GM11168 (cell line): ENCODE results near the gene SPO11.

ENCODE experiments used
- in situ Hi-C: fragments of 300-500 bp; cut with MboI; formaldehyde crosslinking; loops from one replicate; pipeline ENCODE4 v1.12.0; 2022; ENCODE audit warnings: low sequenced_read_pairs; ENCODE audit not compliant: unreplicated experiment

The SPO11 gene

DNA sequence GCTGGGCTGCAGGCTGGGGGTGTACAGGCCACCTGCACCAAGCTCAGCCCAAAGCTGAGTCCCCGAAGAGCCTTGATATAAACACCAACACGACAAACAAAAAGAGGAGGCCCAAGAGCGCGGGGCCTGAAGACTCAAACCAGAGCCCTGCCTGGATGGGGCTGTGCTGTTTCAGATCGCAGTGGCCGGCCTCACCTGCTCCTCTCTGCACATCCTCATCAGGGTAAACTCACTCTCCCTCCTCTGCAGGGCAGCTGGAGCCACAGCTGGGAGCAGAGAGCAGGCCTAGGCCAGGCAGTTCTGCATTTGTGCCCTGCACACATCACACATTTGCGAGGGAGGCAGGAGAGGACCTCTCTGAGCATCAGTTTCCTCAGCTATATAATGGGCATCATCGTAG lies 57.9 kb downstream of the SPO11 start:
- in situ Hi-C loops: loop anchor here (5.0 to 10.0 kb wide), 2 partner anchors 95 to 207 kb away; no protein-coding TSS in a partner anchor

DNA sequence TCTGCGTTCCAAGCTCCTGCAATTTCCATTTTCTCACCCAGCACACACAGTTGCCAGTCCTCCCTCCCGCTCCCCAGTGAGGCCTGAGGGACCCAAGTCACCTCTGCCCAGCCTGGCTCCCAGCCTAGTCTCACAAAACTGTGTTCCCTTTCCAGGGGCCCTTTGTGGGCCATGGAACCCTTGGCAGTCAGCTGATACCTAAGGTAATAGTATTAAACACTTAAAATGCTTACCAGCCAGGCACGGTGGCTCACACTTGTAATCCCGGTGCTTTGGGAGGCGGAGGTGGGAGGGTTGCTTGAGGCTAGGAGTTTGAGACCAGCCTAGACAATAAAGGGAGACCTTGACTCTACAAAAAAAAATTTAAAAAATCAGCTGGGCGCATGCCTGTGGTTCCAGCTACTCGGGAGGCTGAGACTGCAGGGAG lies 58.4 kb downstream of the SPO11 start:
- in situ Hi-C loops: loop anchor here (5.0 to 10.0 kb wide), 2 partner anchors 94 to 207 kb away; no protein-coding TSS in a partner anchor

- in situ Hi-C loops: loop anchor here (5.0 to 10.0 kb wide), 2 partner anchors 93 to 206 kb away; no protein-coding TSS in a partner anchor
These were observed 59.5 kb downstream of the SPO11 start for GRCh38 chr20:57388953-57389694.

- in situ Hi-C loops: loop anchor here (5.0 to 10.0 kb wide), 2 partner anchors 92 to 205 kb away; no protein-coding TSS in a partner anchor
These were observed 60.3 kb downstream of the SPO11 start for GRCh38 chr20:57389695-57390603.

DNA sequence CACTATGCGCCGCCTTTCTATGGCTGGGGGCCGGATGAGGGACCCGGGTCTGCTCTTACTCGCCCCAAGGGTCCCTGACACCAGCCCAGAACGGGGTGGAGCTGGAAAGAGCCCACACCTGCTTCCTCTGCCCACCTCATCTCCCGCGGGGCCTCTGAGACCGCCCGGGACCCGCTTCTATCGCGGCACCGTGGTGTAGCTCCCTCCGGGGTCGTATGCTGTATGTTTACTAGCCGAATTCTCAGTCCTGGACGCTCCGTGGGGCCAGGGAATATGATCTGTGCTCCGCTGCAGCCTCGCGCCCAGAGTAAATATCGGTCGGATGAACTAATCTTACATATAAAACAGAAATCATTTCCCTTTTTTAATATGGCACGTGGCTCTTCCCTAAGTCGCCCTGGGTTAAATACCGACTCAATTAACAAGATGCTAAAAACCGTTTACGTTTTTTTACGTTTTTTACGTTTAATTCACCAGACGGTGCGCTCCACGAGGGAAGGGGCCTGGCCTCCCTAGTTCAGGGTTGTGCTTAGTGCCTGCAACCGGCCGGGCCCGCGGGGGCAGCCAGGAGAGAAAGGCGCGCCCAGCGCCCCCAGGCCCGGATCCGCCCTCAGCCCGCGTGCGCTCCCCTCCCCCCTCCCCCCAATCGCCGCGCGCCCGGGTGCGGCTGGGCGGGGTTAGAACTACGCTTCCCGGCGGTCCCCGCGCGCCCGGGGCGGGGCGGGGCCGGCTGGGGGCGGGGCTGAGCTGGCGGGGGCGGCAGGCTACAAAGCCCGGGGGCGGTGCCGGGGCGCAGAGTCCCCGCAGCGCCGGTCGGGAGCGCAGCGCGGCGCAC lies 61.2 kb downstream of the SPO11 start, which contains the start of gene RBM38:
TSS of gene RBM38 (plus strand) at position 793 of the 835 bp plus-strand sequence. CDS start 186 bp downstream, outside the sequence.
- in situ Hi-C loops: no loop called here

DNA sequence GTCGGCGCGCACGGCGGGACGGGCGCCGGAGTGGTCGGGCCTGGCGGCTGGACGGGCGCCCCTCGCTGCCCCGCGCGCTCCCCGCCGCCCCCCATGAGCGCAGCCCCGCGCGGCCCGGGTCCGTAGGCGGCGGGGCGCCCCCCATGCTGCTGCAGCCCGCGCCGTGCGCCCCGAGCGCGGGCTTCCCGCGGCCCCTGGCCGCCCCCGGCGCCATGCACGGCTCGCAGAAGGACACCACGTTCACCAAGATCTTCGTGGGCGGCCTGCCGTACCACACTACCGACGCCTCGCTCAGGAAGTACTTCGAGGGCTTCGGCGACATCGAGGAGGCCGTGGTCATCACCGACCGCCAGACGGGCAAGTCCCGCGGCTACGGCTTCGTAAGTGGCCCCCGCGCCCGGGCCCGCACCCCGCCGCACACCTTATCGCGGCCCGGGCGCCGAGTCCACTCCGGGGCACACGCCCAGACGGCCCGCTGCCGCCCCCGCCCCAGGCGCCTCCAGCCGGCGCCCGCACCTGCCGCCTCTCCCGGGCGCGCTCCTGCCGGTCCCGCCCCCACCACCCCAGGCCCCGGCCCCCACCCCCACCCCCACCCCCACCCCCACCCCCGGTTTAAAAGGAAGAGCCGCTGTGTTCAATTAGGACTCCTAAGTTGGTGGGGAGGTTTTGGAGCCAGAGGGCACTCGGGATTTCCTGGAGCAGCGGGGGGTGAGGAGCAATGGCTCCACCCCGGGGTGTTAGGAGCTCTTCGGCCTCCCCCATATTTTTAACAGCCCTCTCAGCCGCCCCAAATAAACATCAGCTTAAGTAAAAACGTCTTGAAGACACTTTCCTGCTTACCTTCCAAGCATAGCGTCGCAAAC lies 62.1 kb downstream of the SPO11 start:
- in situ Hi-C loops: no loop called here

- in situ Hi-C loops: no loop called here
These were observed 63.1 kb downstream of the SPO11 start for GRCh38 chr20:57392512-57393271.
